ENCODE measurements around the gene RBFOX2. TPM values are rescaled to one million over a fixed set of nuclear protein-coding genes. Genes with fewer than 3 reads are reported as not detected.

Gene RBFOX2
- total and polyA plus RNA-seq, 2 donors (not counting 3 experiments of a cell fraction or from before 2014, with no cell fraction given) = 125 to 142 TPM

DNA sequence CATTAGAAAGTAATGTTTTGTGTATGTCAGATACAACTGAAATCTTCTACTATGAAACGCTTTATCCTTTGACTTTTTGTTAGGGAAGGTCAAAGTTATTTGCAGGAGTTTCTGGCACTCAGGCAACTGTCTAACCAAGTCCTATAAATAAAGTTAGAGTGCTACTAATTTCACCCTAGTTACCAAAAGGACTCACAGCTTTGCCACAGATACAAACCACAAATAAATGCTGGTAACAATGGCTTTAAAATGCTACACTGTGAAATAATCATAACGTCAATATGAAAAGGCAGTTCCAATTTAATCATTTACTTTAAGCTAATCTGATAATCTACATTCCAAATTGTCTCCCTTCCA, 124.3 kb downstream of the RBFOX2 start:
- Histone ChIP-seq H3K4me1 (ENCODE audit: control insufficient read depth, extremely low read depth, insufficient read depth, low read length) (peaks cover 32% of the 10 kb centered on the region), H3K27me3 (ENCODE audit: control insufficient read depth in 2 of 2, insufficient read depth in 2 of 2, low read length in 2 of 2) (no peaks in the 10 kb centered on the region), H3K9ac (replicated peaks; ENCODE audit: extremely low read depth, insufficient read depth, low read length) (no peak overlapping the region), H2AFZ (ENCODE audit: low read depth, low read length) (no peak overlapping the region), H3K9me3 (replicated peaks; ENCODE audit: control insufficient read depth, insufficient read depth, low read length) (no peaks in the 10 kb centered on the region), H3K4me3 (replicated peaks in 1 of 3; ENCODE audit: insufficient read depth in 1 of 3, low read depth in 1 of 3, low read length in 3 of 3) (no peak overlapping the region), H3K79me2 (ENCODE audit: control insufficient read depth, insufficient read depth, low read length) (peaks cover 44% of the 10 kb centered on the region), H3K36me3 (ENCODE audit: control insufficient read depth in 2 of 2, extremely low read depth in 1 of 2, insufficient read depth in 2 of 2, low read length in 2 of 2) (no peaks in the 10 kb centered on the region), H3K9me1 (replicated peaks; ENCODE audit: control insufficient read depth, extremely low read depth, insufficient read depth, low read length) (no peaks in the 10 kb centered on the region), H4K20me1 (replicated peaks; ENCODE audit: control insufficient read depth, extremely low read depth, insufficient read depth, low read length) (peaks cover 5% of the 10 kb centered on the region), H3K4me2 (ENCODE audit: insufficient read depth, low read length) (peak overlapping the region; percentile 23), H3K27ac (ENCODE audit: insufficient read depth, low read depth, low read length) (no peak overlapping the region)
- ChIA-PET POLR2A (interaction anchor here (0.6 kb wide), 1 partner anchor 220 kb away, joined by 3 read pairs; no protein-coding TSS in a partner anchor), CTCF (interaction anchor here (1.0 to 2.2 kb wide), 2 partner anchors 11 to 161 kb away, joined by 3 to 7 read pairs; no protein-coding TSS in a partner anchor)
- no peak for TF ChIP-seq POLR2A (IDR thresholded peaks at IDR 0.05; ENCODE audit: low read depth, low read length)
- FAIRE-seq (no peak), DNase-seq (ENCODE audit: low read depth, low spot score) (no peak)
- dilution Hi-C loops (cut with MboI; ENCODE audit: extremely low pct_ligation_motif_present, low sequenced_read_pairs) = no loop called here
- intact Hi-C loops (cut with micrococcal nuclease) = no loop called here
- BruUV-seq (replicated peaks) = no TSS peak

DNA sequence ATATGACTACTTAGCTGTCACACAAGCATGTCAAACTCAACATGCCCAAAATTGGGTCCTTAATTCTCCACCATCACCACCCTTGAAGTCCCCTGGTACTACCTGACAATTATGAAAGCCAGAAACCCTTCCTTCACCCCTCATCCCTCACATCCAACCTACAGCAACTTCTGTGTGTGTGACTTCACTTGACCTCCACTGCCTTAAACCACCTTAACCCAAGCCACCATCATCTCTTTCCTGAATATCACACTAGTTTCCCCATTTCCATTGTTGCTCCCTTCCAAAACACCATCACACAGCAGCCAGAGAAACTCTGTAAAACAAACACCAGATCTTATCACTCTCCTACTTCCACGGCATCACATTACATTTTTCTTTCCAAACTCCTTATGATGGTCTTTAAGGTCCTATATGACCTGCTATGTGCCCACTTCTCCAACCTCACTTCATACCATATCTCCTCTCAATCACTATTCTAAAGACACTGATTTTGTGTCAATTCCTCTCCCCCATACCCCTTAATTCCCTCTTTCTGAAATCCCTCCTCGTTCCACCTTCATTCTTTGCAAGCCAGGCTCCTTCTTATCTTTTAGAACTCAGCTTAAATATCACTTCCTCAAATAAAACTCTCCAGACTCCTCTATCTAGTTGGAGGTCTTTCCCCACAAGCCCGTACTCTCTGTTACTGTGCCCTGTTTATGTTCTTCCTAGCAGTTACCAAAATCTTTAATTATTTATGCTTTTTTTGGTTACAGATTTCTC, 124.9 kb downstream of the RBFOX2 start:
- CTCF ChIA-PET = interaction anchor here (2.2 to 2.8 kb wide), 2 partner anchors 11 kb away, joined by 7 to 12 read pairs; no protein-coding TSS in a partner anchor
- dilution Hi-C loops (cut with MboI; ENCODE audit: extremely low pct_ligation_motif_present, low sequenced_read_pairs) = no loop called here
- H4K20me1 ChIP-seq (replicated peaks; ENCODE audit: control insufficient read depth, extremely low read depth, insufficient read depth, low read length) = peaks cover 5% of the 10 kb centered on the region

More for the DNA sequence above, 124.9 kb downstream of the RBFOX2 start:
- BruUV-seq (replicated peaks) = no TSS peak
- Histone ChIP-seq H3K27me3 (ENCODE audit: control insufficient read depth in 2 of 2, insufficient read depth in 2 of 2, low read length in 2 of 2) (no peaks in the 10 kb centered on the region), H3K4me1 (ENCODE audit: control insufficient read depth, extremely low read depth, insufficient read depth, low read length) (peaks cover 32% of the 10 kb centered on the region), H3K4me3 (replicated peaks in 1 of 3; ENCODE audit: insufficient read depth in 1 of 3, low read depth in 1 of 3, low read length in 3 of 3) (no peak overlapping the region), H2AFZ (ENCODE audit: low read depth, low read length) (no peak overlapping the region), H3K27ac (ENCODE audit: insufficient read depth, low read depth, low read length) (no peak overlapping the region), H3K9me1 (replicated peaks; ENCODE audit: control insufficient read depth, extremely low read depth, insufficient read depth, low read length) (no peaks in the 10 kb centered on the region), H3K79me2 (ENCODE audit: control insufficient read depth, insufficient read depth, low read length) (peaks cover 41% of the 10 kb centered on the region), H3K9me3 (replicated peaks; ENCODE audit: control insufficient read depth, insufficient read depth, low read length) (no peaks in the 10 kb centered on the region), H3K4me2 (ENCODE audit: insufficient read depth, low read length) (peak overlapping the region; percentile 23), H3K9ac (replicated peaks; ENCODE audit: extremely low read depth, insufficient read depth, low read length) (no peak overlapping the region), H3K36me3 (ENCODE audit: control insufficient read depth in 2 of 2, extremely low read depth in 1 of 2, insufficient read depth in 2 of 2, low read length in 2 of 2) (no peaks in the 10 kb centered on the region)
- POLR2A ChIA-PET = interaction anchor here (0.6 to 1.3 kb wide), 2 partner anchors 162 to 219 kb away, joined by 3 read pairs; no protein-coding TSS in a partner anchor
- intact Hi-C loops (cut with micrococcal nuclease) = no loop called here
- DNase-seq (ENCODE audit: low read depth, low spot score) = peak; percentile 61
- TF ChIP-seq GATA2 (IDR thresholded peaks at IDR 0.05; ENCODE audit: insufficient read depth, insufficient read length, low read depth, low read length) (peak; percentile 51), FOS (IDR thresholded peaks at IDR 0.05; ENCODE audit: borderline replicate concordance, insufficient read depth, low read length) (no peak), POLR2A (IDR thresholded peaks at IDR 0.05; ENCODE audit: low read depth, low read length) (no peak)
- TF ChIP-seq, protein P1, sequence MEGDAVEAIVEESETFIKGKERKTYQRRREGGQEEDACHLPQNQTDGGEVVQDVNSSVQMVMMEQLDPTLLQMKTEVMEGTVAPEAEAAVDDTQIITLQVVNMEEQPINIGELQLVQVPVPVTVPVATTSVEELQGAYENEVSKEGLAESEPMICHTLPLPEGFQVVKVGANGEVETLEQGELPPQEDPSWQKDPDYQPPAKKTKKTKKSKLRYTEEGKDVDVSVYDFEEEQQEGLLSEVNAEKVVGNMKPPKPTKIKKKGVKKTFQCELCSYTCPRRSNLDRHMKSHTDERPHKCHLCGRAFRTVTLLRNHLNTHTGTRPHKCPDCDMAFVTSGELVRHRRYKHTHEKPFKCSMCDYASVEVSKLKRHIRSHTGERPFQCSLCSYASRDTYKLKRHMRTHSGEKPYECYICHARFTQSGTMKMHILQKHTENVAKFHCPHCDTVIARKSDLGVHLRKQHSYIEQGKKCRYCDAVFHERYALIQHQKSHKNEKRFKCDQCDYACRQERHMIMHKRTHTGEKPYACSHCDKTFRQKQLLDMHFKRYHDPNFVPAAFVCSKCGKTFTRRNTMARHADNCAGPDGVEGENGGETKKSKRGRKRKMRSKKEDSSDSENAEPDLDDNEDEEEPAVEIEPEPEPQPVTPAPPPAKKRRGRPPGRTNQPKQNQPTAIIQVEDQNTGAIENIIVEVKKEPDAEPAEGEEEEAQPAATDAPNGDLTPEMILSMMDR (IDR thresholded peaks at IDR 0.05; ENCODE audit: extremely low read depth in 1 of 2, insufficient read depth in 1 of 2, low read depth in 1 of 2, low read length in 2 of 2) = no peak
- TF ChIP-seq, protein P2, sequence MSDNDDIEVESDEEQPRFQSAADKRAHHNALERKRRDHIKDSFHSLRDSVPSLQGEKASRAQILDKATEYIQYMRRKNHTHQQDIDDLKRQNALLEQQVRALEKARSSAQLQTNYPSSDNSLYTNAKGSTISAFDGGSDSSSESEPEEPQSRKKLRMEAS (IDR thresholded peaks at IDR 0.05; ENCODE audit: insufficient read depth, insufficient read length) = no peak
- FAIRE-seq = no peak
